ENCODE data around the gene LAMC3. TPM values are rescaled to one million over a fixed set of nuclear protein-coding genes. Genes with fewer than 3 reads are reported as not detected.

Gene LAMC3
- polyA plus RNA-seq, 1 donor from 2014 or later, result 0.04 TPM

DNA sequence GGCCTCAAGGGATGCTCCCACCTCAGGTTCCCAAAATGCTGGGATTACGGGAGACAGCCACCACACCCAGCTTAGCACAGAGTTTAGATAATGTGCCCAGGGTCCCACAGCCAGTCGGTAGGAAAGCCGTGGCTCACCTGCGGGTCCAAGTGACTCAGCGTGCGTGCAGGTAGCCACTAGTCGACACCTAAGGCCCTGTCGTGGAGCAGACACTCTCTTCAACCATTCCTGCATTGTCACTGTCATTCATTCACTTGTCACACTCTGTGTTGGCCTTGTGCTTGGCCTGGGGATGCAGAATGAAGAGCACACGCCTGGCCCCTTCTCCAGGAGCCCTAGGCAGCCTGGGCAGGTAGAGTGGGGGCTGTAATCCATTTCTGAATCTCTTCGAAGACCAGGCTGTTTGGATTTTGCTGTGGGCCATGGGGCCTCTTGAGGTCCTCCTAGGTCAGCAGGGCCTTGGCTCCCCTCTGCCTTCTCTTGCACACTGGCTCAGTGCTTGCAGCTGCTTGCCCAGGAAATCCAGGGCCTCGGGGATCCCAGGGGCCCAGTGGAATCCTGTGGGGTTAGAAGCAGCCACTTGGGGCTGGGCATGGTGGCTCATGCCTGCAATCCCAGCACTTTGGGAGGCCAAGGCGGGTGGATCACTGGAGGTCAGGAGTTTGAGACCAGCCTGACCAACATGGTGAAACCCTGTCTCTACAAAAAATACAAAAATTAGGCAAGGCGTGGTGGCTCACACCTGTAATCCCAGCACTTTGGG lies 81.2 kb downstream of the LAMC3 start:
- no peak for TF ChIP-seq EZH2 (IDR thresholded peaks at IDR 0.05; ENCODE audit: borderline replicate concordance, insufficient read depth, low read length, poor library complexity, severe bottlenecking)
- Histone ChIP-seq H4K20me1 (ENCODE audit: insufficient read depth) (no peaks in the 10 kb centered on the region), H3K27me3 (ENCODE audit: insufficient read depth, low read depth, low read length) (no peaks in the 10 kb centered on the region), H3K9ac (ENCODE audit: low read length) (no peak overlapping the region), H3F3A (ENCODE audit: insufficient read depth, low read length, poor library complexity, severe bottlenecking) (no peaks in the 10 kb centered on the region), H3K36me3 (ENCODE audit: insufficient read depth, low read length) (no peaks in the 10 kb centered on the region), H3K4me2 (ENCODE audit: low read length) (no peak overlapping the region), H3K79me2 (replicated peaks; ENCODE audit: insufficient read depth, low read length) (no peaks in the 10 kb centered on the region), H3K4me3 (ENCODE audit: low read length) (no peak overlapping the region), H3K9me2 (ENCODE audit: insufficient read depth, low read length) (no peaks in the 10 kb centered on the region), H2AFZ (ENCODE audit: low read depth, low read length) (no peak overlapping the region), H3K9me3 (ENCODE audit: low read length) (no peaks in the 10 kb centered on the region), H3K27ac (ENCODE audit: low read length) (no peak overlapping the region)

DNA sequence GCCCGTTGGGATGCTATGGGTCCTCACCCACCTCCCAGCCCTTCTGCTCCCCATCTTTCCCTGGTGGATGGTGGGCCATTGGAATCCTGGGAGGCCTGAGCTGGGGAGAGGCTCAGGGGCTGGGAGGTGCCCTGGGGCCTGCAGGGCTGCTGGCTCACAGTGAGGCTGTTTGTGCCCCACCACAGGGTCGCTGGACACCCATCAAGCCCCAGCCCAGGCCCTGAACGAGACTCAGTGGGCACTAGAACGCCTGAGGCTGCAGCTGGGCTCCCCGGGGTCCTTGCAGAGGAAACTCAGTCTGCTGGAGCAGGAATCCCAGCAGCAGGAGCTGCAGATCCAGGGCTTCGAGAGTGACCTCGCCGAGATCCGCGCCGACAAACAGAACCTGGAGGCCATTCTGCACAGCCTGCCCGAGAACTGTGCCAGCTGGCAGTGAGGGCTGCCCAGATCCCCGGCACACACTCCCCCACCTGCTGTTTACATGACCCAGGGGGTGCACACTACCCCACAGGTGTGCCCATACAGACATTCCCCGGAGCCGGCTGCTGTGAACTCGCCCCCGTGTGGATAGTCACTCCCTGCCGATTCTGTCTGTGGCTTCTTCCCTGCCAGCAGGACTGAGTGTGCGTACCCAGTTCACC lies 82.5 kb downstream of the LAMC3 start:
- Histone ChIP-seq H3K79me2 (replicated peaks; ENCODE audit: insufficient read depth, low read length) (no peaks in the 10 kb centered on the region), H3K4me3 (ENCODE audit: low read length) (no peak overlapping the region), H3F3A (ENCODE audit: insufficient read depth, low read length, poor library complexity, severe bottlenecking) (peaks cover 3% of the 10 kb centered on the region), H2AFZ (ENCODE audit: low read depth, low read length) (no peak overlapping the region), H3K9ac (ENCODE audit: low read length) (no peak overlapping the region), H3K27ac (ENCODE audit: low read length) (no peak overlapping the region), H3K9me2 (ENCODE audit: insufficient read depth, low read length) (no peaks in the 10 kb centered on the region), H4K20me1 (ENCODE audit: insufficient read depth) (no peaks in the 10 kb centered on the region), H3K27me3 (ENCODE audit: insufficient read depth, low read depth, low read length) (peaks cover 9% of the 10 kb centered on the region), H3K9me3 (ENCODE audit: low read length) (no peaks in the 10 kb centered on the region), H3K4me2 (ENCODE audit: low read length) (no peak overlapping the region), H3K36me3 (ENCODE audit: insufficient read depth, low read length) (no peaks in the 10 kb centered on the region)
- TF ChIP-seq EP300 (conservative IDR thresholded peaks at IDR 0.05; ENCODE audit: poor library complexity, severe bottlenecking) (no peak), SMC3 (conservative IDR thresholded peaks at IDR 0.05; ENCODE audit: poor library complexity) (no peak), POLR2AphosphoS5 (IDR thresholded peaks at IDR 0.05) (no peak), TAF1 (IDR thresholded peaks at IDR 0.05; ENCODE audit: low read depth) (no peak), RAD21 (conservative IDR thresholded peaks at IDR 0.05) (no peak), EZH2 (IDR thresholded peaks at IDR 0.05; ENCODE audit: borderline replicate concordance, insufficient read depth, low read length, poor library complexity, severe bottlenecking) (no peak), MXI1 (conservative IDR thresholded peaks at IDR 0.05; ENCODE audit: poor library complexity, severe bottlenecking) (no peak)
- TF ChIP-seq, protein P1, sequence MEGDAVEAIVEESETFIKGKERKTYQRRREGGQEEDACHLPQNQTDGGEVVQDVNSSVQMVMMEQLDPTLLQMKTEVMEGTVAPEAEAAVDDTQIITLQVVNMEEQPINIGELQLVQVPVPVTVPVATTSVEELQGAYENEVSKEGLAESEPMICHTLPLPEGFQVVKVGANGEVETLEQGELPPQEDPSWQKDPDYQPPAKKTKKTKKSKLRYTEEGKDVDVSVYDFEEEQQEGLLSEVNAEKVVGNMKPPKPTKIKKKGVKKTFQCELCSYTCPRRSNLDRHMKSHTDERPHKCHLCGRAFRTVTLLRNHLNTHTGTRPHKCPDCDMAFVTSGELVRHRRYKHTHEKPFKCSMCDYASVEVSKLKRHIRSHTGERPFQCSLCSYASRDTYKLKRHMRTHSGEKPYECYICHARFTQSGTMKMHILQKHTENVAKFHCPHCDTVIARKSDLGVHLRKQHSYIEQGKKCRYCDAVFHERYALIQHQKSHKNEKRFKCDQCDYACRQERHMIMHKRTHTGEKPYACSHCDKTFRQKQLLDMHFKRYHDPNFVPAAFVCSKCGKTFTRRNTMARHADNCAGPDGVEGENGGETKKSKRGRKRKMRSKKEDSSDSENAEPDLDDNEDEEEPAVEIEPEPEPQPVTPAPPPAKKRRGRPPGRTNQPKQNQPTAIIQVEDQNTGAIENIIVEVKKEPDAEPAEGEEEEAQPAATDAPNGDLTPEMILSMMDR (IDR thresholded peaks at IDR 0.05; ENCODE audit: poor library complexity, severe bottlenecking), result no peak
- TF ChIP-seq, protein P2, sequence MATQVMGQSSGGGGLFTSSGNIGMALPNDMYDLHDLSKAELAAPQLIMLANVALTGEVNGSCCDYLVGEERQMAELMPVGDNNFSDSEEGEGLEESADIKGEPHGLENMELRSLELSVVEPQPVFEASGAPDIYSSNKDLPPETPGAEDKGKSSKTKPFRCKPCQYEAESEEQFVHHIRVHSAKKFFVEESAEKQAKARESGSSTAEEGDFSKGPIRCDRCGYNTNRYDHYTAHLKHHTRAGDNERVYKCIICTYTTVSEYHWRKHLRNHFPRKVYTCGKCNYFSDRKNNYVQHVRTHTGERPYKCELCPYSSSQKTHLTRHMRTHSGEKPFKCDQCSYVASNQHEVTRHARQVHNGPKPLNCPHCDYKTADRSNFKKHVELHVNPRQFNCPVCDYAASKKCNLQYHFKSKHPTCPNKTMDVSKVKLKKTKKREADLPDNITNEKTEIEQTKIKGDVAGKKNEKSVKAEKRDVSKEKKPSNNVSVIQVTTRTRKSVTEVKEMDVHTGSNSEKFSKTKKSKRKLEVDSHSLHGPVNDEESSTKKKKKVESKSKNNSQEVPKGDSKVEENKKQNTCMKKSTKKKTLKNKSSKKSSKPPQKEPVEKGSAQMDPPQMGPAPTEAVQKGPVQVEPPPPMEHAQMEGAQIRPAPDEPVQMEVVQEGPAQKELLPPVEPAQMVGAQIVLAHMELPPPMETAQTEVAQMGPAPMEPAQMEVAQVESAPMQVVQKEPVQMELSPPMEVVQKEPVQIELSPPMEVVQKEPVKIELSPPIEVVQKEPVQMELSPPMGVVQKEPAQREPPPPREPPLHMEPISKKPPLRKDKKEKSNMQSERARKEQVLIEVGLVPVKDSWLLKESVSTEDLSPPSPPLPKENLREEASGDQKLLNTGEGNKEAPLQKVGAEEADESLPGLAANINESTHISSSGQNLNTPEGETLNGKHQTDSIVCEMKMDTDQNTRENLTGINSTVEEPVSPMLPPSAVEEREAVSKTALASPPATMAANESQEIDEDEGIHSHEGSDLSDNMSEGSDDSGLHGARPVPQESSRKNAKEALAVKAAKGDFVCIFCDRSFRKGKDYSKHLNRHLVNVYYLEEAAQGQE (IDR thresholded peaks at IDR 0.05; ENCODE audit: borderline replicate concordance), result no peak

Measured in neural cell (in vitro differentiated cells).